NCI-H510A treated with DMSO at 0.1 percent for 48 hours (cell line): ENCODE measurements around the gene IL2RG.

Experiments
- DNase-seq: peaks from one replicate; lab custom pipeline; 2025; lab: John Stamatoyannopoulos, UW

Gene IL2RG

GRCh38 chrX:71111141-71111843 lies at the start of gene IL2RG:
Gene IL2RG, minus strand, starts transcription at chrX:71111577. Its CDS starts 38 bp downstream, at chrX:71111539.
- no peak for DNase-seq

- no peak for DNase-seq
Measured at GRCh38 chrX:71160475-71160874, 49.1 kb upstream of the IL2RG start.

GRCh38 chrX:71159335-71159734 lies 48.0 kb upstream of the IL2RG start:
- no peak for DNase-seq

GRCh38 chrX:71158603-71159002 lies 47.2 kb upstream of the IL2RG start:
- no peak for DNase-seq

GRCh38 chrX:71154641-71155040 lies 43.3 kb upstream of the IL2RG start:
- DNase-seq = no peak

GRCh38 chrX:71154196-71154595 lies 42.8 kb upstream of the IL2RG start:
- DNase-seq = no peak

- DNase-seq = no peak
Measured at GRCh38 chrX:71151366-71151765, 40.0 kb upstream of the IL2RG start.

- DNase-seq = no peak
Measured at GRCh38 chrX:71148278-71148663, 36.9 kb upstream of the IL2RG start.

GRCh38 chrX:71147496-71148277 lies 36.3 kb upstream of the IL2RG start:
- no peak for DNase-seq

- DNase-seq = no peak
Measured at GRCh38 chrX:71144651-71145050, 33.3 kb upstream of the IL2RG start, which contains the start of gene NLGN3. Gene NLGN3, plus strand, starts transcription at chrX:71144841. Its CDS starts 2,909 bp downstream, at chrX:71147750.

GRCh38 chrX:71143508-71143907 lies 32.1 kb upstream of the IL2RG start:
- no peak for DNase-seq

- no peak for DNase-seq
Measured at GRCh38 chrX:71140440-71140839, 29.1 kb upstream of the IL2RG start.

GRCh38 chrX:71131510-71131909 lies 20.1 kb upstream of the IL2RG start:
- DNase-seq = no peak

GRCh38 chrX:71128915-71129765 lies 17.8 kb upstream of the IL2RG start:
- peak; percentile 25 for DNase-seq

- DNase-seq = no peak
Measured at GRCh38 chrX:71128166-71128833, 16.9 kb upstream of the IL2RG start.

- no peak for DNase-seq
Measured at GRCh38 chrX:71118985-71119535, 7.7 kb upstream of the IL2RG start.

GRCh38 chrX:71118032-71118984 lies 6.9 kb upstream of the IL2RG start, which contains the start of gene MED12:
Gene MED12, plus strand, starts transcription at chrX:71118596. Its CDS starts 159 bp downstream, at chrX:71118755.
- peak; percentile 74 for DNase-seq

GRCh38 chrX:71117358-71117757 lies 6.0 kb upstream of the IL2RG start:
- DNase-seq = peak; percentile 12

- no peak for DNase-seq
Measured at GRCh38 chrX:71111921-71112431, 599 bp upstream of the IL2RG start.

- no peak for DNase-seq
Measured at GRCh38 chrX:71109051-71109450, 2.3 kb downstream of the IL2RG start.
